Vagina (tissue), 2 donors: ENCODE results near the gene ZMIZ1.

Experiments used
- CTCF ChIP-seq, 3 experiments: fragments of 450-650 bp in 2 of 3; fragments of 200-600 bp in 1 of 3; sonication (generic) in 1 of 3; IDR thresholded peaks; one replicate each; pipeline ENCODE4 v1.5.1; 2017 to 2019; ENCODE audit warnings: antibody characterized with exemption in 3 of 3, mild to moderate bottlenecking in 2 of 3, moderate library complexity in 2 of 3
- POLR2A ChIP-seq, 2 donors: fragments of 450-650 bp; IDR thresholded peaks; one replicate each; pipeline ENCODE4 v1.6.1; 2017; ENCODE audit warnings: antibody characterized with exemption in 2 of 2, mild to moderate bottlenecking in 2 of 2, moderate library complexity in 2 of 2

- TF ChIP-seq CTCF (IDR thresholded peaks at IDR 0.05) (no peak), POLR2A (IDR thresholded peaks at IDR 0.05) (no peak)
Measured at GRCh38 chr10:79088613-79089355, 20.0 kb downstream of the ZMIZ1 start.
